ENCODE measurements around the gene TLE2.
A peak's percentile ranks its signal among the peaks of the same experiment; 100 is the strongest.

Gene TLE2

GRCh38 chr19:3029065-3029923, at the start of gene TLE2:
Gene TLE2, minus strand, starts transcription at chr19:3029280. Its CDS starts 376 bp downstream, at chr19:3028904.
- H3K4me1 ChIP-seq (ENCODE audit: control insufficient read depth in 5 of 5, insufficient read depth in 5 of 5, low read length in 5 of 5) = peaks cover 0 to 27% (median 14%) of the 10 kb centered on the region in 5 donors
- peak within 1 kb of the TSS; percentile 55 to 69 (median 62) for H3K4me3 ChIP-seq (ENCODE audit: low read depth in 1 of 5, low read length in 5 of 5)
- H3K9me3 ChIP-seq (ENCODE audit: control insufficient read depth in 5 of 5, low read length in 5 of 5) = no peaks in the 10 kb centered on the region
- no peaks in the 10 kb centered on the region for H3K27me3 ChIP-seq (ENCODE audit: control insufficient read depth in 5 of 5, insufficient read depth in 4 of 5, low read length in 5 of 5)
- no peak within 1 kb of the TSS for H3K27ac ChIP-seq (ENCODE audit: low read depth, low read length)
- no peaks in the 10 kb centered on the region for H3K36me3 ChIP-seq (ENCODE audit: control insufficient read depth in 5 of 5, insufficient read depth in 5 of 5, low read length in 5 of 5)
- peak within 1 kb of the TSS in 4 of 5 donors; percentile 46 to 72 (median 60) for H3K9ac ChIP-seq (ENCODE audit: low read length in 5 of 5)

- no peaks in the 10 kb centered on the region for H3K9me3 ChIP-seq (ENCODE audit: control insufficient read depth in 5 of 5, low read length in 5 of 5)
- H3K27me3 ChIP-seq (ENCODE audit: control insufficient read depth in 5 of 5, insufficient read depth in 4 of 5, low read length in 5 of 5) = peaks cover 0 to 5% (median 0%) of the 10 kb centered on the region in 5 donors
- no peaks in the 10 kb centered on the region for H3K36me3 ChIP-seq (ENCODE audit: control insufficient read depth in 5 of 5, insufficient read depth in 5 of 5, low read length in 5 of 5)
- peaks cover 0 to 12% (median 9%) of the 10 kb centered on the region in 5 donors for H3K4me1 ChIP-seq (ENCODE audit: control insufficient read depth in 5 of 5, insufficient read depth in 5 of 5, low read length in 5 of 5)
- peak overlapping the region in 2 of 5 donors; percentile 31 to 44 for H3K4me3 ChIP-seq (ENCODE audit: low read depth in 1 of 5, low read length in 5 of 5)
- no peak overlapping the region for H3K9ac ChIP-seq (ENCODE audit: low read length in 5 of 5)
- H3K27ac ChIP-seq (ENCODE audit: low read depth, low read length) = no peak overlapping the region
Observed at GRCh38 chr19:3075605-3076431, 46.7 kb upstream of the TLE2 start.

- Histone ChIP-seq H3K27me3 (ENCODE audit: control insufficient read depth in 5 of 5, insufficient read depth in 4 of 5, low read length in 5 of 5) (peaks cover 0 to 5% (median 0%) of the 10 kb centered on the region in 5 donors), H3K4me3 (ENCODE audit: low read depth in 1 of 5, low read length in 5 of 5) (no peak overlapping the region), H3K9me3 (ENCODE audit: control insufficient read depth in 5 of 5, low read length in 5 of 5) (no peaks in the 10 kb centered on the region), H3K9ac (ENCODE audit: low read length in 5 of 5) (no peak overlapping the region), H3K36me3 (ENCODE audit: control insufficient read depth in 5 of 5, insufficient read depth in 5 of 5, low read length in 5 of 5) (no peaks in the 10 kb centered on the region), H3K4me1 (ENCODE audit: control insufficient read depth in 5 of 5, insufficient read depth in 5 of 5, low read length in 5 of 5) (peaks cover 0 to 9% (median 6%) of the 10 kb centered on the region in 5 donors), H3K27ac (ENCODE audit: low read depth, low read length) (no peak overlapping the region)
Observed at GRCh38 chr19:3073931-3074595, 45.0 kb upstream of the TLE2 start.

GRCh38 chr19:3073159-3073563, 44.1 kb upstream of the TLE2 start:
- Histone ChIP-seq H3K4me1 (ENCODE audit: control insufficient read depth in 5 of 5, insufficient read depth in 5 of 5, low read length in 5 of 5) (peaks cover 0 to 9% (median 6%) of the 10 kb centered on the region in 5 donors), H3K9ac (ENCODE audit: low read length in 5 of 5) (no peak overlapping the region), H3K36me3 (ENCODE audit: control insufficient read depth in 5 of 5, insufficient read depth in 5 of 5, low read length in 5 of 5) (no peaks in the 10 kb centered on the region), H3K27ac (ENCODE audit: low read depth, low read length) (no peak overlapping the region), H3K4me3 (ENCODE audit: low read depth in 1 of 5, low read length in 5 of 5) (no peak overlapping the region), H3K27me3 (ENCODE audit: control insufficient read depth in 5 of 5, insufficient read depth in 4 of 5, low read length in 5 of 5) (peaks cover 0 to 5% (median 0%) of the 10 kb centered on the region in 5 donors), H3K9me3 (ENCODE audit: control insufficient read depth in 5 of 5, low read length in 5 of 5) (no peaks in the 10 kb centered on the region)

GRCh38 chr19:3071768-3072167, 42.7 kb upstream of the TLE2 start:
- Histone ChIP-seq H3K27me3 (ENCODE audit: control insufficient read depth in 5 of 5, insufficient read depth in 4 of 5, low read length in 5 of 5) (peaks cover 0 to 5% (median 0%) of the 10 kb centered on the region in 5 donors), H3K36me3 (ENCODE audit: control insufficient read depth in 5 of 5, insufficient read depth in 5 of 5, low read length in 5 of 5) (no peaks in the 10 kb centered on the region), H3K9ac (ENCODE audit: low read length in 5 of 5) (no peak overlapping the region), H3K4me1 (ENCODE audit: control insufficient read depth in 5 of 5, insufficient read depth in 5 of 5, low read length in 5 of 5) (peaks cover 0 to 9% (median 6%) of the 10 kb centered on the region in 5 donors), H3K9me3 (ENCODE audit: control insufficient read depth in 5 of 5, low read length in 5 of 5) (no peaks in the 10 kb centered on the region), H3K27ac (ENCODE audit: low read depth, low read length) (no peak overlapping the region), H3K4me3 (ENCODE audit: low read depth in 1 of 5, low read length in 5 of 5) (no peak overlapping the region)

GRCh38 chr19:3068071-3068470, 39.0 kb upstream of the TLE2 start:
- Histone ChIP-seq H3K4me1 (ENCODE audit: control insufficient read depth in 5 of 5, insufficient read depth in 5 of 5, low read length in 5 of 5) (peaks cover 0 to 5% (median 3%) of the 10 kb centered on the region in 5 donors), H3K36me3 (ENCODE audit: control insufficient read depth in 5 of 5, insufficient read depth in 5 of 5, low read length in 5 of 5) (no peaks in the 10 kb centered on the region), H3K27me3 (ENCODE audit: control insufficient read depth in 5 of 5, insufficient read depth in 4 of 5, low read length in 5 of 5) (no peaks in the 10 kb centered on the region), H3K27ac (ENCODE audit: low read depth, low read length) (no peak overlapping the region), H3K9ac (ENCODE audit: low read length in 5 of 5) (no peak overlapping the region), H3K4me3 (ENCODE audit: low read depth in 1 of 5, low read length in 5 of 5) (no peak overlapping the region), H3K9me3 (ENCODE audit: control insufficient read depth in 5 of 5, low read length in 5 of 5) (no peaks in the 10 kb centered on the region)

- Histone ChIP-seq H3K27ac (ENCODE audit: low read depth, low read length) (no peak overlapping the region), H3K4me3 (ENCODE audit: low read depth in 1 of 5, low read length in 5 of 5) (no peak overlapping the region), H3K4me1 (ENCODE audit: control insufficient read depth in 5 of 5, insufficient read depth in 5 of 5, low read length in 5 of 5) (peaks cover 0 to 10% (median 7%) of the 10 kb centered on the region in 5 donors), H3K27me3 (ENCODE audit: control insufficient read depth in 5 of 5, insufficient read depth in 4 of 5, low read length in 5 of 5) (no peaks in the 10 kb centered on the region), H3K36me3 (ENCODE audit: control insufficient read depth in 5 of 5, insufficient read depth in 5 of 5, low read length in 5 of 5) (no peaks in the 10 kb centered on the region), H3K9me3 (ENCODE audit: control insufficient read depth in 5 of 5, low read length in 5 of 5) (no peaks in the 10 kb centered on the region), H3K9ac (ENCODE audit: low read length in 5 of 5) (no peak overlapping the region)
Observed at GRCh38 chr19:3067563-3067962, 38.5 kb upstream of the TLE2 start.

GRCh38 chr19:3066482-3067049, 37.5 kb upstream of the TLE2 start:
- Histone ChIP-seq H3K4me3 (ENCODE audit: low read depth in 1 of 5, low read length in 5 of 5) (no peak overlapping the region), H3K27me3 (ENCODE audit: control insufficient read depth in 5 of 5, insufficient read depth in 4 of 5, low read length in 5 of 5) (no peaks in the 10 kb centered on the region), H3K9me3 (ENCODE audit: control insufficient read depth in 5 of 5, low read length in 5 of 5) (no peaks in the 10 kb centered on the region), H3K36me3 (ENCODE audit: control insufficient read depth in 5 of 5, insufficient read depth in 5 of 5, low read length in 5 of 5) (no peaks in the 10 kb centered on the region), H3K27ac (ENCODE audit: low read depth, low read length) (no peak overlapping the region), H3K4me1 (ENCODE audit: control insufficient read depth in 5 of 5, insufficient read depth in 5 of 5, low read length in 5 of 5) (peaks cover 0 to 10% (median 8%) of the 10 kb centered on the region in 5 donors), H3K9ac (ENCODE audit: low read length in 5 of 5) (no peak overlapping the region)

GRCh38 chr19:3065675-3066357, 36.7 kb upstream of the TLE2 start:
- Histone ChIP-seq H3K4me3 (ENCODE audit: low read depth in 1 of 5, low read length in 5 of 5) (no peak overlapping the region), H3K4me1 (ENCODE audit: control insufficient read depth in 5 of 5, insufficient read depth in 5 of 5, low read length in 5 of 5) (peaks cover 0 to 15% (median 13%) of the 10 kb centered on the region in 5 donors), H3K9me3 (ENCODE audit: control insufficient read depth in 5 of 5, low read length in 5 of 5) (no peaks in the 10 kb centered on the region), H3K27me3 (ENCODE audit: control insufficient read depth in 5 of 5, insufficient read depth in 4 of 5, low read length in 5 of 5) (no peaks in the 10 kb centered on the region), H3K9ac (ENCODE audit: low read length in 5 of 5) (no peak overlapping the region), H3K36me3 (ENCODE audit: control insufficient read depth in 5 of 5, insufficient read depth in 5 of 5, low read length in 5 of 5) (no peaks in the 10 kb centered on the region), H3K27ac (ENCODE audit: low read depth, low read length) (no peak overlapping the region)
